ENCODE data around the gene MB21D2.
A peak's percentile ranks its signal among the peaks of the same experiment; 100 is the strongest.

MB21D2 gene

GRCh38 chr3:192833177-192833890 lies 84.3 kb downstream of the MB21D2 start:
- DNase-seq (ENCODE audit: low read depth, low spot score) = peak; percentile 79

- no peak for DNase-seq (ENCODE audit: low read depth, low spot score)
Observed at GRCh38 chr3:192831801-192832347, 85.8 kb downstream of the MB21D2 start.

GRCh38 chr3:192831111-192831644 lies 86.5 kb downstream of the MB21D2 start:
- peak; percentile 81 for DNase-seq (ENCODE audit: low read depth, low spot score)

- DNase-seq (ENCODE audit: low read depth, low spot score) = no peak
Observed at GRCh38 chr3:192830291-192831110, 87.2 kb downstream of the MB21D2 start.

- no peak for DNase-seq (ENCODE audit: low read depth, low spot score)
Observed at GRCh38 chr3:192827863-192828594, 89.6 kb downstream of the MB21D2 start.

GRCh38 chr3:192827208-192827607 lies 90.4 kb downstream of the MB21D2 start:
- DNase-seq (ENCODE audit: low read depth, low spot score) = peak; percentile 65

GRCh38 chr3:192826214-192827006 lies 91.2 kb downstream of the MB21D2 start:
- DNase-seq (ENCODE audit: low read depth, low spot score) = no peak

GRCh38 chr3:192825657-192826200 lies 91.9 kb downstream of the MB21D2 start:
- peak; percentile 60 for DNase-seq (ENCODE audit: low read depth, low spot score)

GRCh38 chr3:192825216-192825615 lies 92.4 kb downstream of the MB21D2 start:
- DNase-seq (ENCODE audit: low read depth, low spot score) = no peak

- no peak for DNase-seq (ENCODE audit: low read depth, low spot score)
Observed at GRCh38 chr3:192824313-192824712, 93.3 kb downstream of the MB21D2 start.

- no peak for DNase-seq (ENCODE audit: low read depth, low spot score)
Observed at GRCh38 chr3:192821161-192821560, 96.5 kb downstream of the MB21D2 start.

- no peak for DNase-seq (ENCODE audit: low read depth, low spot score)
Observed at GRCh38 chr3:192820161-192820560, 97.5 kb downstream of the MB21D2 start.

- DNase-seq (ENCODE audit: low read depth, low spot score) = peak; percentile 72
Observed at GRCh38 chr3:192819001-192819569, 98.6 kb downstream of the MB21D2 start.

- DNase-seq (ENCODE audit: low read depth, low spot score) = no peak
Observed at GRCh38 chr3:192818126-192818525, 99.5 kb downstream of the MB21D2 start.

- no peak for DNase-seq (ENCODE audit: low read depth, low spot score)
Observed at GRCh38 chr3:192817506-192817905, 100.2 kb downstream of the MB21D2 start.

GRCh38 chr3:192817053-192817452 lies 100.6 kb downstream of the MB21D2 start:
- peak; percentile 27 for DNase-seq (ENCODE audit: low read depth, low spot score)

- DNase-seq (ENCODE audit: low read depth, low spot score) = peak; percentile 68
Observed at GRCh38 chr3:192816351-192816750, 101.3 kb downstream of the MB21D2 start.

GRCh38 chr3:192812743-192813383 lies 104.8 kb downstream of the MB21D2 start:
- DNase-seq (ENCODE audit: low read depth, low spot score) = peak; percentile 78

- no peak for DNase-seq (ENCODE audit: low read depth, low spot score)
Observed at GRCh38 chr3:192805711-192806110, 111.9 kb downstream of the MB21D2 start.

- DNase-seq (ENCODE audit: low read depth, low spot score) = no peak
Observed at GRCh38 chr3:192804502-192804901, 113.2 kb downstream of the MB21D2 start.
